GM12801 (cell line): ENCODE measurements around the gene KIF26A.

Experiments
- CTCF ChIP-seq: IDR thresholded peaks from one replicate; pipeline ENCODE4 v1.5.1; 2011; ENCODE audit warnings: control low read depth; ENCODE audit not compliant: insufficient read length; ENCODE audit errors: extremely low read depth

KIF26A gene

GRCh38 chr14:104132981-104133380, 5.4 kb upstream of the KIF26A start:
- no peak for TF ChIP-seq CTCF

GRCh38 chr14:104133496-104133895, 4.9 kb upstream of the KIF26A start:
- TF ChIP-seq CTCF = no peak

GRCh38 chr14:104134061-104134965, 4.1 kb upstream of the KIF26A start:
- no peak for TF ChIP-seq CTCF

GRCh38 chr14:104135121-104135903, 3.1 kb upstream of the KIF26A start:
- no peak for TF ChIP-seq CTCF

GRCh38 chr14:104135904-104136471, 2.4 kb upstream of the KIF26A start:
- no peak for TF ChIP-seq CTCF

- TF ChIP-seq CTCF = no peak
These were observed 1.7 kb upstream of the KIF26A start for GRCh38 chr14:104136472-104137296.
